ENCODE results near the gene TSPAN18. TPM values are rescaled to one million over a fixed set of nuclear protein-coding genes. Genes with fewer than 3 reads are reported as not detected.

TSPAN18 gene
- total RNA-seq, 1 donor from 2014 or later: 46.4 TPM

- Histone ChIP-seq H3K36me3 (no peaks in the 10 kb centered on the region), H3K27me3 (no peaks in the 10 kb centered on the region), H3K4me1 (no peaks in the 10 kb centered on the region), H3K4me3 (no peak overlapping the region), H3K27ac (no peak overlapping the region), H3K9me3 (no peaks in the 10 kb centered on the region)
- no peak for DNase-seq
- TF ChIP-seq, protein P1, sequence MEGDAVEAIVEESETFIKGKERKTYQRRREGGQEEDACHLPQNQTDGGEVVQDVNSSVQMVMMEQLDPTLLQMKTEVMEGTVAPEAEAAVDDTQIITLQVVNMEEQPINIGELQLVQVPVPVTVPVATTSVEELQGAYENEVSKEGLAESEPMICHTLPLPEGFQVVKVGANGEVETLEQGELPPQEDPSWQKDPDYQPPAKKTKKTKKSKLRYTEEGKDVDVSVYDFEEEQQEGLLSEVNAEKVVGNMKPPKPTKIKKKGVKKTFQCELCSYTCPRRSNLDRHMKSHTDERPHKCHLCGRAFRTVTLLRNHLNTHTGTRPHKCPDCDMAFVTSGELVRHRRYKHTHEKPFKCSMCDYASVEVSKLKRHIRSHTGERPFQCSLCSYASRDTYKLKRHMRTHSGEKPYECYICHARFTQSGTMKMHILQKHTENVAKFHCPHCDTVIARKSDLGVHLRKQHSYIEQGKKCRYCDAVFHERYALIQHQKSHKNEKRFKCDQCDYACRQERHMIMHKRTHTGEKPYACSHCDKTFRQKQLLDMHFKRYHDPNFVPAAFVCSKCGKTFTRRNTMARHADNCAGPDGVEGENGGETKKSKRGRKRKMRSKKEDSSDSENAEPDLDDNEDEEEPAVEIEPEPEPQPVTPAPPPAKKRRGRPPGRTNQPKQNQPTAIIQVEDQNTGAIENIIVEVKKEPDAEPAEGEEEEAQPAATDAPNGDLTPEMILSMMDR (IDR thresholded peaks at IDR 0.05): no peak
- intact Hi-C loops (cut with DNase I): no loop called here
- no peak for ATAC-seq
Observed at GRCh38 chr11:44854741-44855492, 128.2 kb downstream of the TSPAN18 start.

DNA sequence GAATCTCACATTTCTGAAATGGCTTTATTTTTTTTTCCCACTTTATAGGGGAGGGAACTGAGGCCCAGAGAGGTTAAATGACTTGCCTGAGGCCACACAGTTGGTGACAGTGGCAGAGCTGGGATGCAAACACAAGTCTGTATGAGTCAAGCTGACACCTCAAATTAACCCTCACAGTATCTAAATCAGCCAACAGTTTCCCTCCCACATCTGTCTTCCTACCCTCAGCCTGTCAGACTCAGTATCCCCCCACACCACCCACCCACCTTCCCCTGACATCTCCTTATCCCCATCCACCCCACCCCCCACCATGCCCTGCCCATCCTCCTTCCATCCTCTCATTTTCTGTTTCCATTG lies 128.7 kb downstream of the TSPAN18 start:
- TF ChIP-seq, protein P1 (IDR thresholded peaks at IDR 0.05): no peak
- Histone ChIP-seq H3K4me3 (no peak overlapping the region), H3K27me3 (no peaks in the 10 kb centered on the region), H3K36me3 (no peaks in the 10 kb centered on the region), H3K4me1 (no peaks in the 10 kb centered on the region), H3K27ac (no peak overlapping the region), H3K9me3 (no peaks in the 10 kb centered on the region)
- no peak for ATAC-seq
- intact Hi-C loops (cut with DNase I): no loop called here
- no peak for DNase-seq

- DNase-seq (no peak), ATAC-seq (no peak)
- Histone ChIP-seq H3K9me3 (no peaks in the 10 kb centered on the region), H3K27ac (no peak overlapping the region), H3K36me3 (no peaks in the 10 kb centered on the region), H3K27me3 (no peaks in the 10 kb centered on the region), H3K4me3 (no peak overlapping the region), H3K4me1 (peaks cover 9% of the 10 kb centered on the region)
- intact Hi-C loops (cut with DNase I): no loop called here
- TF ChIP-seq, protein P1 (IDR thresholded peaks at IDR 0.05): no peak
Observed at GRCh38 chr11:44857490-44858090, 130.8 kb downstream of the TSPAN18 start.

DNA sequence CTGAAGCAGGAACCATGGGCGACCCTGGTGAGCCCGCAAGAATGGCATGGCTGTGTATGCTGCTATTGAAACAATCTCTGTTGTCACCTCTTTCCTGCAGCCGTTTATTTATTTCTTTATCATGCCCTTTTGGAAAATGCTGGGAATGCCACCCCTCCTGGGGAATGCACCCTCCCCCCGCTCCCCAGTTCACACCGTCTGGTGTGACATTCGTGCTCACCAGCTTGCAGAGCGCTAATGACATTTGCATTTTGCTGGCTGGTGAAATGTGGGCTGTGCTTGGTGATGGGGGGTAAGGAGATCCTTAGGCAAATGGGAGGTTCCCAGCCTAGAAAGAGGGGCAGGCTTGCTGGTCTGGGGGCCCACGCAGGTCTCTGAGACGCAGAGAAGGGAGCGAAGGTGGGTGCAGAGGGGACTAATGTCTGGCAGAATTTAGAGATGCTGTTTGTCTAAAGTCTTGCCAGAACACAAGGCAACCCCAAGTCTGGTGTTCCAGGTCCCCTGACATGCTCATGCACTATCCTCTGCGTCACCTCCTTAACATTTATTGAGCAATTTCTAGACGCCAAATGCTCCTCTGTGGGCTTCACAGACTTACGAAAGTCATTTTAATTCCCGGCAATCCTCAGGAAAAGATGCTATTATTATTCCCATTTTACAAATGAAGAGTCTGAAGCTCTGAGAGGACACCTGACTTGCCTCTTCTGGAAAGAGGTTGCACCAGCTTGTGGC lies 132.2 kb downstream of the TSPAN18 start:
- Histone ChIP-seq H3K36me3 (no peaks in the 10 kb centered on the region), H3K27ac (no peak overlapping the region), H3K27me3 (no peaks in the 10 kb centered on the region), H3K4me3 (no peak overlapping the region), H3K4me1 (peaks cover 15% of the 10 kb centered on the region), H3K9me3 (no peaks in the 10 kb centered on the region)
- no peak for DNase-seq
- intact Hi-C loops (cut with DNase I): no loop called here
- TF ChIP-seq, protein P1 (IDR thresholded peaks at IDR 0.05): no peak
- no peak for ATAC-seq

DNA sequence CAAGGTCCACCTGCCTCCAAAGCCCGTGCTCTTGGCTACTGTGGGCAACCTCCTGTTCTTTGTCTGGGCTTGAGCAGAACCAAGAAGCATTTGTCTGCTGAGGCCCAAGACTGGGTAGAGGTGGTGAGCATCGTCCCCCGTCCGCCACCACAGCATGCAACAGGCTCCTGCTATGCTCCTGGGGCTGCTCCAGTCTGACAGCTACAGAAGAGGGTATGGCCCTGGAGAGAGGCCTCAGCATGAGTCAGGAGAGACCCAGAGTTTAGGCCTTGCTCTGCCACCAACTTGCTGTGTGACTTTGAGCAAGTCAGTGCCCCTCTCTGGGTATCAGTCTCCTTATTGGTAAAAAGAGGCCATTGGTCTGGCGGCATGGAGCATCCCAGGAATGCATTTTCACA lies 132.8 kb downstream of the TSPAN18 start:
- Histone ChIP-seq H3K4me1 (peaks cover 15% of the 10 kb centered on the region), H3K27me3 (no peaks in the 10 kb centered on the region), H3K9me3 (no peaks in the 10 kb centered on the region), H3K27ac (no peak overlapping the region), H3K4me3 (no peak overlapping the region), H3K36me3 (no peaks in the 10 kb centered on the region)
- intact Hi-C loops (cut with DNase I): no loop called here
- no peak for ATAC-seq
- DNase-seq: no peak
- TF ChIP-seq, protein P1 (IDR thresholded peaks at IDR 0.05): no peak
